NOMO-1 (cell line): ENCODE results near the gene UNC13A.

Source experiments
- DNase-seq, 2 experiments: peaks; one replicate each; lab custom pipeline; 2025; ENCODE audit not compliant: unreplicated experiment in 2 of 2; lab: John Stamatoyannopoulos, UW

UNC13A gene

DNA sequence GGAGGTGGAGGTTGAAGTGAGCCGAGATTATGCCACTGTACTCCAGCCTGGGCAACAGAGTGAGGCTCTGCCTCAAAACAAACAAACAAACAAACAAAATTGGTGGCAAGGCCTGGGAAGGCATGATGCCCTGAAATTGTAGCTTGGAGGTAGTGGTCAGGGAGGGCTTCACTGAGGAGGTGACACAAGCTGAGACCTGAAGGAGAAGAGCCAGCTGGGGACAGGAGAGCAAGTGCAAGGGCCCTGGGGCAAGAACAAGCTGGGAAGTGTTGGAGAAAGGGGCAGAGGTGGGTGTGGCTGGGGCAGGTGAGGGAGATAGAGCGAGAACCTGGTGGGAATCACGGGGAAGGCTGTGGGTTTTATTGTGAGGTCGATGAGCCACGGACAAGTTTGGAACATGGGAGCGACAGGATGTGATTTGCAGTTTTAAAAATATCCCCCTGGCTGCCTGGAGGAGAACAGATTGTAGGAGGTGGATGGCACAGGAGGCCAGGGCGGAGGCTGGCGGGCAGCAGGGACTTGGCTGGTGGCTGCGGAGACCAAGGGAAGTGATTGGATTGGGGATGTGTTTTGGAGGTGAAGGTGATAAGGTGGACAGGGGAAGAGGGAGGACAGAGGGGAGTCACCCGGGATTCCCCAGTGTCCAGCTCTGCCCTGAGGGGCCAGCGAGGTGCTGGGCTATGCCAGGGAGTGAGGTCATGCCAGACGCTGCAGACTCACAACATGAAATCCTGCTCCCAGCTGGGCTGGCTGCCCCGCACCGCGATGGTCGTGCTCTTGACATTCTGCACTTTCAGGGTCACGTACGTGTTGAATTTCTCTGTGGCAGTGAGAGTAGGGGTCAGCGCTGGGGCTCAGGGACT is 14.0 kb downstream of the UNC13A start:
- DNase-seq, result no peak

DNA sequence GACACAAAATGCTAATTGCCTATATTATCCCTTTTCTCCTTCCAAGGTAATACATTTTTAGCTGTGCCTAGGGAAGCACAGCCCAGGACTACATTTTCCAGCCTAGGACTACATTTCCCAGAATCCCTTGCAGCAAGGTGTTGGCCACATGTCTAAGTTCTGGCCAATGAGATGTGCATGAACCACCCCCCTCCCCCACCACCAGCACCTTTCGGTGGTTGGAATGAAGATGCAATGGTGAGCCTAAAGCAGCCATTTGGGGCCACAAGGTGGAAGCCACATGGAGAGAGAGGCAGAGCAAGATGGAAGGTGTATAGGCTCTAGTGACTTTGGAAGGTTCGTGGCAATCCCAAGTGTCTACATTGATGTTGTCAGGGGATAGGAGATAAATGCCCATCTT is 16.2 kb downstream of the UNC13A start:
- DNase-seq, result no peak

DNA sequence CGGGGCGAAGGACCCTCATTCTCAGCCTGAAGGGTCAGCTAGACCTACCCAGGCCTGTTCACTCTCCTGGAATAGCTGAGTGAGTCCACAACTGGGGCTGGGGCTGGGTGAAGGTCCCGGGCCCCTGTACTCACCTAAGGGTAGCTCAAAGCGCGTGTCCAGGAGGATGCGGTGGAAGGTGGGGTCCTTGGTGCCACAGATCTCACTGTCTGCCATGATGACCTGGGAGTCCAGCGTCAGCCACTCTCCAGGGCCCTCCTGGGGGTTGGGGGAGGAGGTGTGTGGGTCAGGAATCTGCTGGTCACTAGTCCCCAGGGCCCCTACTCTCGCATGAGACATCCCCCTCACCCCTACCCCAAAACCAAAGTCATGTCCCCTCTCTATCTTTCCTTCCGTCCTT is 18.7 kb downstream of the UNC13A start:
- DNase-seq, result no peak

DNA sequence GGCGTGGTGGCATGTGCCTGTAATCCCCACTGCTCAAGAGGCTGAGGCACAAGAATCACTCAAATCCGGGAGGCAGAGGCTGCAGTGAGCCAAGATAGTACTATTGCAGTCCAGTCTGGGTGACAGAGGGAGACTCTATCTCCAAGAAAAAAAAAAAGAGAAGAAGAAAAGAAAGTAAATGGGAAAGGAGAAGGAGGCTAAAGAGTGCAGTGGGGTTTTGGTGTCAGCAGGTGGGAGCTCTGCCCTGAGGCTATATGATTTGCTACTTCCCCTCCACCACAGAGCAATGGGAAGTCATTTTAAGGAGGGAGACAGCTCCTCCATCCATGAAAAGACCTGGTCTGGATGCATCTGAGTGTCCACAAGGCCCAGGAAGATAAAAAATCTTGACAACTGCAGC is 23.1 kb downstream of the UNC13A start:
- no peak for DNase-seq

DNA sequence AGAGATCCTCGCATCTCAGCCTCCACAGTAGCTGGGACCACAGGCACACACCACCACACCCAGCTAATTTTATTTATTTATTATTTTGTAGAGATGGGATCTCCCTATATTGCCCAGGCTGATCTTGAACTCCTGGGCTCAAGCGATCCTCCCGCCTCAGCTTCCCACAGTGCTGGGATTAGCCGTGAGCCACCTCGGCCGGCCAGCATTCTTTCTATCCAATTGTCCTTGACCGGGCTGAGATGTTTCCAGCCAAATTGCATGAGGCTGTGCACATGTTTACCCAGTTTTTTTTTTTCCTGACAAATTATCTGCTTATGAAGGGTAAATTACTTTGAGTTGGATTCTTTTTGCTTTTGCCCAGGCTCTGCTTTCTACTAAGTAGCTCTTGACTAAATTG is 28.2 kb downstream of the UNC13A start:
- DNase-seq, result no peak

DNA sequence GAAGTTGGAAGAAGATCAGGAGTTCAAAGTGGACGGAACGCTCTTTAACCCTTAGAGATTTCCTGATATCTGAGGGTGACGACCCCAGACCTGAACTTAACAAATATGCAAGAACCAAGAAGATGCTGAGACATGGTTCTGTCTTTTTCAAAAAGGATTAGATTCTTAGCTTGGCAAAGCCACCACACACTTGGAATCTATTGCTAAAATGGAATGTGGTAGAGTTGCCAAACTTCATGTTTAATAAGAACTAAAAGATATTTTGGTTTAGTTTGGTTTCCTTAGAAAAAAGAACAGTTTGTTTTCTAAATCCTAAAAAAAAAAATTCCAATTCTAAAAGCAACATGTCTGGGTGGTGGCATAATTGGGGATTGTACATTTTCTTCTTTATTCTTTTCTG is 29.5 kb downstream of the UNC13A start:
- DNase-seq, result no peak

DNA sequence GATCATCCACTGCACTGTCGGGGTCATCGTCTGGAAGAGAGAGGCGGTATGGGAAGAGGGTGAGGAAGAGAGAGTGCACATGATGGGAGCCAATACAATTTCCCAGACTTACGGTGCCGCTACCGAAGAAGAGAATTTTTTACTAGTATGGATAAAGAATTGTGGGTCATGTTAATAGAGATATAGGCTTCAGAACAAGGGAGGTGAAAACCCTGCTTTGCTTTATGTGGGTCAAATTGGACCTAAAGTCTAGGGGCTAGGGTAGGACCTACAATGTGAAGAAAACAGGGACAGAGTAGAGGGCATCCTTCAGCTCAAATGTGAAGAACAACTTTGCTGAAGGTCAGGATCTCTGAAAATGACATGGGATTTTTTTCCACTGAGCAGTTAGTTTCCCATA is 29.9 kb downstream of the UNC13A start:
- no peak for DNase-seq

DNA sequence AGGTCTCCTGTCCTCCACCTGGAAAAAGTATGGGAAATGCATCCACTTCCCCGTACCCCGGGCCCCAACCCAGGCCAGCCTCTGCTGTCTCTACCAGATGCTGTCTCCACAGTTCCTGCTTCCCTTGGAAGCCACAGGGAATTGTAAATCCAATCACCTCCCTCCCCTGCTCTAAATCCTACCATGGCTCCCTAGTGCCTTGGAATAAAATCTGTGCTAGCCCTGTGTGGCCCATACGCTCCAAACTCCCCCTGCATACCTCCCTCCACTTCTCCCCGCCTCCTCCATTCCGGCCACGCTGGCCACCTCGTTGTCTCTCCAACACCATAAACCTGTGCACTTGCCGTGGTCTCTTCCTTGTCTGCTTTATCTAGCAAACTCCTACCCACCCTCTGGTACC is 31.2 kb downstream of the UNC13A start:
- DNase-seq, result no peak

DNA sequence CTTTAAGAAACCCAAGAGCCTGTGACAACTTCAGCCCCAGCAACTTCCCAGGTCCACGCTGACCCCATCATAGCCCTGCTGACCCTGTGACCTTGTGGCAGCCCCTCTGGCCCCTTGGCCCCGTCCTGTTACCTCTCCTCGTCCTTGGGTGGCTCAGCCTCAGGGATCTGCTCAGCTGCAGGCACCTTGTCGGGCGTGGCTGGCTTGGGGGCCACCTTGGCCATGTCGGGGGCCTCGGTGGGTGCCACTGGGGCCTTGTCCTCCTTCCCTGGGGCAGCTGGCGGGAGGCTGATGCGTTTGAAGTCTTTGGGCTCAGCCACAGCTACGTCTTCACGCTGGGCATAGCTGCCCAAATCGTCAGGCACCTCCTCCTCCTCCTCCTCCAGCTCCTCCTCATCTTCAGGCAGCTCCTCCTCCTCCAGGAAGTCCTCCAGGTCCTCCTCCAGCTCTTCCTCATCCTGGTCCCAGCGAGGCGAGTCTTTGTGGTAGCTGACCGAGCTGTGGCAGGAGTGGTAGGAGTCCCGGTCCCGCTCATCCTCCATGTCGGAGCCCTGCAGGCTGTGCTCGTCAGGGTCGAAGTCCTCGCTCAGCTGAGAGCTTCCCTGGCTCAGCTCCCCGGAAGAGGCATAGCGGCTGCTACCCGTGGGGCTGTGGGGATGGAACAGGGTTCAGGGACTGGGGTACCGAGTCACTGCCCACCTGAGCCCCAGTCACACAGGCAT is 32.2 kb downstream of the UNC13A start:
- DNase-seq, result no peak

DNA sequence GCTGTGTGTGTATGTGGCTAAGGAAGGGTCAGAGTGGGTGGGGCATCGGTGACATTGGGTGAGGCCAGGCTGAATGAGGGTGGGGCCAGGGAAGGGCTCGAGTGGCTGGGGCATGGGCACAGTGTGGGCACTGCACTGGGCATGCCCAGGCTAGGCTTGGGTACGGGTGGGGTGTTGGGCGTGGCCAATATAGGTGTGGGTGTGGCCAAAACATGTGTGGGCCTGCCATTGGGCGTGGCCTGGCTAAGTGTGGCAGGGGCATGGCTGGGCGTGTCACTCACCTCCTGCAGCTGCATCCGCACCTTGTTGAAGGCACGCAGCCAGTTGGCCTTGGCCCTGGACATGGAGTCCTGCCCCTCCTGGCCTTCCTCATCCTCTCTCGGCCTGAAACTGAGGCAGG is 33.2 kb downstream of the UNC13A start:
- no peak for DNase-seq

DNA sequence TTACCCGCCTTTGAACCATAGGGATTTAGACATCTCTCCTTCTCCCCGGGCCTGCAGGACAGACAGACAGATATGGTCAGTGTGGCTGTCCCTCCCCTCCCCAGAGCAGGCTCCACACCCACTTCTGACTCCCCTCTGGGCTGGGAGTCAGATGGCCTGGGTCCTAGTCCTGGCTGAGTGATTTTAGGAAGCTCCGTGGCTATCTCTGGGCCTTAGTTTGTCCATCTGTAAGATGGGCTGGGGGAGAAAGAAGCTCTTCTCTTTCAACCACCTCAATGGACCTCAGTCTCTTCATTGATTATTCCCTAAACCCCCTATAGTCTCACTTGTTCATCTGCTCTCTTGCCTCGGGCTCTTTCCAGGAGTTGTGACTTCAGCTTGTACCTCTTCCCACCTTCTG is 35.5 kb downstream of the UNC13A start:
- DNase-seq, result no peak

DNA sequence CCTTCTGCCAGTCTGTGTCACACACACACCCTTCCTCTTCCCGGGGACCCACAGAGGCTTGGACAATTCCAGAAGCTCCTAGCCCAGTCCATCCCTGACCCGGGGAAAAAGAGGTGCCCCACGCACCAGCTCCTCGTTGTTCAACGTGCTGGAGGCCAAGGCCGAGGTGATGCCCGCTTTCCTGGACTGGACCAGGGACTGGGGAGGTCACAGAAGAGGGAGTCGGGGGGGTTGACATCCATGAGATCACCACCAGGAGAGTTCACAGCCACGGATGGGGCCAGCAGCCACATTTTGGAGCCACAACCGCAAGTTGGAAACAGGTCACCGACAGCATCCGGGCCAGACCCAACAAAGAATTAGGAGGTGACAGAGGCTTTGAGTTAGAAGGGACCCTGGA is 39.4 kb downstream of the UNC13A start:
- no peak for DNase-seq

DNA sequence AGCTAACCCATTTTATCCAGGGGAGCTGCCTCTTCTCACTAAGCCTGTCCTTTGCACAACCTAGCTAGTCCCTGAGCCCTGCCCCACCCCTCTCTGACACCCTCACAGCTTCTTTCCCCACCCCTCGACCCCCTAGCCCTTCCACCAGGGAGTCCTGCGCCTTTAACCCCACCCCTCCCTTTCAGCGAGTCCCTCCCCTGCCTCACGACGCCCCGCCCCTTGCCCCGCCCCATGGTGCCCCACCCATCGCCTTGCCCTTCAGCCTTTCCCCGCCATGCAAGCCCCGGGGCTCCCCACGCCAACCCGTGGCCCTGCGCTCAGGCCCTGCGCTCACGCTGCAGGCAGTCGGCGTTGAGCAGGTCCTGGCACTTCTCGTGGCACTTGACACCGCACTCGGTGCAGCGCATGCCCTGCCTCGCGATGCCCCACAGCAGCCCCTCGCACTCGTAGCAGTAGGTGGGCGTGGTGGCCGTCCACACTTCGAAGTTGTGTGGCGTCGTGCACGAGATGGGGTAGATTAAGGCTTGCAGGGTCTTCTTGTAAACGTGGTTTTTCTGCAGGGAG is 40.0 kb downstream of the UNC13A start:
- no peak for DNase-seq

DNA sequence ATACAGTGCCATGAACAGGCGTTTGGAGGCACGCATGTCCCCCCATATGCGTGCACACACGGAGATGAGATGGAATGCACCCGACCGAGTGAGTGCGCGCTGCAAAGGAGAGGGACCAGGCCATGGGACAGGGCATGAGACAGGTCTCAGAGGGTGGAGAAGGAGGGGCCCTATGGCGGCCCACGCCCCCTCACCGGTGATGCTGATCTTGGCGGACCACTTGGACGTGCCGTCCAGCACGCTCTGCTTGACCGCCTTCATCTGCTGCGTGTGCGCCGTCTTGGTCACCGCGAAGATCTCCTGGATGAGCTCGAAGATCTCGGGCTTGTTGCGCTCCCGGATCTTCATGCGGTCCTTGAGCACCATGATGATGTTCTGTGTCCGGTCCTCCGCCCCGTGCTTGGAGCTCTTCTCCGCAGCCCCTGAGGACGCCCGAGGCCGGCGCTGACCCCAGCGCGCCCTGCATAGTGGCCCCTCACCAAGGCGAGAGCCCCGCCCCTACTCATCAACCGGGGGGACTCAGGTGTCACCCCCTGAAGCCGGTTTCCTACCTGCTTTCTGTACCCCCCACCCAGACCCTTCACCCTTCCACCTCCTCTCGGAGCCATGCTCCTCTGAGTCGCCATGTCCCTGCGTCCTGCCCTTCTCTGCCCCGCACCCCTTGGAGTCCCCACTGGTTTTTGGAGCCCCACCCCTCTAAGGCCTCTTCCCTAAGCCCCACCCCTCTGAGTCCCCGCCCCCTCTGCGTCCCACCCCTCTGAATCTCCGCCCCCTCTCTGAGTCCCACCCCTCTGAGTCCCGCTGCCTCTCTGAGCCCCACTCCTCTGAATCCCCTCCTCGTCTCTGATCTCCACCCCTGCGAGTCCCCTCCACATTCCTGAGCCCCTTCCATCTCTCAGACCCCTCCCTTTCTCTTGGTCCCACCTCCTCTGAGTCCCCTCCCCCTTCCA is 40.8 kb downstream of the UNC13A start:
- DNase-seq, result no peak

DNA sequence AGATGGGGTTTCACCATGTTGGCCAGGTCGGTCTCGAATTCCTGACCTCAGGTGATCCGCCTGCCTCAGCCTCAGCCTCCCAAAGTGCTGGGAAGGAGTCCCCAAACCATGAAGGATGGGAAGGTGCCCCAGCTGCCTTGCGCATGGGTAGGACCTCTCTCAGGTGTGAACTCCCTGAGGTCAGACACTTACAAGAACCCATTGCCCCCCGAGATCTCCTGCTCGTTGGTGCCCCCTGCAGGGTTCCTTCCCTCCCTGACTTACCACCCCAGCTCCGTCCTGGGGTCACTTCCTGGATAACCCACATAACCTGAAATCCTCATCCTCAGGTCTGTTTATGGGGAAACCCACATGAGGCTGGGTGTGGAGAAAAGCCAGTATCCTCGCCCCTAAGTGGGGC is 41.7 kb downstream of the UNC13A start:
- DNase-seq, result no peak

DNA sequence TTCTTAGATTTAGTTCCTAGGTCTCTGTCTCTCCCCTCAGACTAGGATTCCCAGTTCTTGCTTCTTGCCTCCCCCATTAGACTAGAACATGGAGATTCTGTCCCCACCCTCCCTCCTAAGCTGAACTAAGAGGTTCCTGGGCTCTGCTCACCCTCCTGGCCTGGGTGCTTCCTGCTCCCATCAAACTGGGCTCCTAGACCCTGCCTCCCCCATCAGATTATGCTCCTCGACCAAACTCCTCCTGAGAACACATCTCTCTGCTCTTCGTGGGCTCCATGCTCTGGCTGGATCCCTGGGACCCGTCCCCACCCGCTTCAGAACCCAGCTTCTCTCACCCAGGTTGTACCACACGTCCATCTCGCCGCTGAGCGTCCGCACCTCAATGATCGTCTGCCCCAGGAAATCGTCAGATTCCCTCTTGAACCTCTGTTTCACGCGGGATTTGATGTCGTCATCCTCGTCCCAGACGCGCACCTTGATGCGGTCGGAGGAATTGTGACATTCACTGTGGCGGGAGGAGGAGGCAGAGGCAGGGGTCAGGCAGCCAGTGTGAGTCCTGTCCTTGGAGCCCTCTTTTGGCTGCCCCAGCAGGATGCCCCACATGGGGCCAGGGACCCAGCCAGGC is 42.7 kb downstream of the UNC13A start:
- DNase-seq, result no peak

DNA sequence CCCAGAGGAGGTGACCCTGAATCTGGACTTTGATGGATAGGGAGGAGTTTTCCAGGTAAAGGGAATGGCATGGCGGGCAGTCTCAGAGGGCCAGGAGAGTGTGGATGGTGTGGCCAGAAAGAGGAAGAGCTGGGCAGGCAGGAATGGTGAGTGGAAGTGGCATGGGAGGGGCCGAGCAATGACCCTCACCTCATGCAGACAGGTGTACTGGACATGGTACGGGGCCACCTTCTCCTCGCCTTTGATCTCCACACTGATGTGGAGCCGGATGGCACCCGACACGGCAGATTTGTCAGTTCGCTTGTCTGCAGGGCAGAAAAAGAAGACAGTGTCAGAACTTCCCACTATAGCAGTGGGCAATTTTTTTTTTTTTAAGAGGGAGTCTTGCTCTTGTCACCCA is 45.5 kb downstream of the UNC13A start:
- DNase-seq, result no peak

DNA sequence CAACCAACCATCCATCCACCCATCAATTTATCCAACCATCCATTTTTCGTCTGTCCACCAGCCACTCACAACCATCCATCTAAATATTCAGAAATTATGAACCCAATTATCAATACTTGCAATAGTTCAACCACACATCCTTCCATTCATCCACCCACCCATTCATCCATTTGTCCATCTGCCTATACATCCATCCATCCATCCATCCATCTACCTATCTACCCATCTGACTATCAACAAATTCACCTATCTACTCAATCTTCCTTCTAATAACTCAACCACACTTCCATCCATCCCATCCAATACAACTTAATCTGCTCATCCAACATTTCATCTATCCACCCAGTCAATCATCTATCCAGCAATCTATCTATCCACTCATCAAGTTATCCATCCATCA is 46.3 kb downstream of the UNC13A start:
- DNase-seq, result no peak

DNA sequence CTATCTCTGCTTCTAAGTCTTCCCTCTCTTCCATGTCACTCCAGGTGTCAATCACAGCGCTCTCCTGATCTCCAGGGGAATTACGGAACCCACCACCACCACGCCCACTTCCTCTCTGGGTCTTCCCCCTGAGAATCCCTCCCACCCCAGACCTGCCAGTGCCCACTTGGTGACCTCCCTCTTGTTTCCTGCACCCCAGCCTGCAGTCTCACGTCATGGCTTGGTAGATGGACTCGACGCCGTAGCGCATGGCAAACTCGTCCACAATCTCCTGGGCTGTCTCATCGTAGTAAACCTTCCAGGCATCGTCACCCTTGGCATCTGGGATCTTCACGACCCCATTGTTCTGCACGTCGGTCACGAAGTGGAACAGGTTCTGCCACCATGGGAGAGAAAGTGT is 47.0 kb downstream of the UNC13A start:
- DNase-seq, result no peak

DNA sequence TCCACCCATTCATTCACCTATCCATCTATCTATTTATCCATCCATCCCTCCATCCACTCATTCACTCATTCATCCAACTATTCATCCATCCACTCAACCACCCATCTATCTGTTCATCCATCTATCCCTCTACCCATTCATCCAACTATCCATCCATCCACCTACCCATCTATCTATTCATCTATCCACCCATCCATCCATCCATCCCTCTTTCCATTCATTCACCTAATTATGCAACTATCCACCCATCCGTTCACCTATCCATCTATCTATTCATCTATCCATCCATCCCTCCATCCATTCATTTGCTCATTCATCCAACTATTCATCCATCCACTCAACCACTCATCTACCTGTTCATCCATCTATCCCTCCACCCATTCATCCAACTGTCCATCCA is 54.5 kb downstream of the UNC13A start:
- no peak for DNase-seq
